ENCODE data around the gene SERP2. TPM values are rescaled to one million over a fixed set of nuclear protein-coding genes. Genes with fewer than 3 reads are reported as not detected.

Gene SERP2
- total RNA-seq, 1 experiment from 2014 or later = 1.8 TPM

GRCh38 chr13:44437356-44438233 is 64.0 kb downstream of the SERP2 start:
- H3K27ac Mint-ChIP-seq = peak overlapping the region in 1 of 3 experiments; percentile 77; a peak in 3 of 7 replicates
- H4K91ac ChIP-seq (ENCODE audit: insufficient read length, low read depth, low read length) = no peak overlapping the region
- no peak overlapping the region for H2BK5ac ChIP-seq (ENCODE audit: insufficient read length, low read length)
- H3K4me1 Mint-ChIP-seq = peaks cover 28 to 34% of the 10 kb centered on the region in 2 experiments
- no peak overlapping the region for H3K27ac ChIP-seq (ENCODE audit: insufficient read length, low read depth, low read length)
- no peak overlapping the region for H2BK20ac ChIP-seq (ENCODE audit: low read depth, low read length, poor library complexity, severe bottlenecking)
- no peaks in the 10 kb centered on the region for H3K9me3 ChIP-seq (ENCODE audit: control insufficient read depth, low read depth, low read length)
- H2BK12ac ChIP-seq (ENCODE audit: insufficient read length, low read depth, low read length) = no peak overlapping the region
- no peak overlapping the region for H3K56ac ChIP-seq (ENCODE audit: insufficient read length, low read depth, low read length)
- no peaks in the 10 kb centered on the region for H4K20me1 ChIP-seq (ENCODE audit: control insufficient read depth, insufficient read depth, insufficient read length)
- no peaks in the 10 kb centered on the region for H3K4me1 ChIP-seq (ENCODE audit: insufficient read depth, low read length)
- peaks cover 6% of the 10 kb centered on the region for H3K79me1 ChIP-seq (ENCODE audit: insufficient read depth, low read depth, low read length, poor library complexity, severe bottlenecking)
- no peak overlapping the region for H3K23ac ChIP-seq (ENCODE audit: insufficient read length, low read depth, low read length)
- peaks cover 7% of the 10 kb centered on the region for H3K23me2 ChIP-seq (ENCODE audit: insufficient read length, low read depth, low read length, poor library complexity, severe bottlenecking)
- no peak overlapping the region for H3K9ac ChIP-seq (ENCODE audit: extremely low read depth, insufficient read length, low read length)
- no peak overlapping the region for H3K4ac ChIP-seq (ENCODE audit: low read depth, low read length)
- no peak overlapping the region for H2AFZ ChIP-seq (ENCODE audit: low read length)
- H4K5ac ChIP-seq (ENCODE audit: insufficient read length, low read depth, low read length) = no peak overlapping the region
- H2BK15ac ChIP-seq (ENCODE audit: low read depth, low read length) = no peak overlapping the region
- peak overlapping the region; percentile 86 to 97 for H3K4me3 Mint-ChIP-seq
- H3K18ac ChIP-seq (ENCODE audit: insufficient read length, low read depth, low read length) = no peak overlapping the region
- no peak overlapping the region for H3K4me2 ChIP-seq (ENCODE audit: insufficient read depth, insufficient read length, low read length)
- H3T11ph ChIP-seq (ENCODE audit: low read length) = no peak overlapping the region
- DNase-seq = no peak
- no peaks in the 10 kb centered on the region for H3K79me2 ChIP-seq (ENCODE audit: insufficient read depth, low read length)
- H3K14ac ChIP-seq (ENCODE audit: insufficient read depth, low read length) = no peak overlapping the region
- TF ChIP-seq CTCF (conservative IDR thresholded peaks at IDR 0.05) = peak; percentile 77
- H3K9me3 Mint-ChIP-seq = no peaks in the 10 kb centered on the region
- peaks cover 26 to 34% (median 27%) of the 10 kb centered on the region in 3 experiments; a peak in 6 of 7 replicates for H3K36me3 Mint-ChIP-seq (ENCODE audit: insufficient read depth in 1 of 3, low read depth in 3 of 3)
- H2BK120ac ChIP-seq (ENCODE audit: low read depth, low read length, poor library complexity, severe bottlenecking) = no peak overlapping the region
- H3K27me3 ChIP-seq (ENCODE audit: insufficient read depth, low read length) = no peaks in the 10 kb centered on the region
- no peaks in the 10 kb centered on the region; the same call in 1 of the 2 replicates for H3K27me3 Mint-ChIP-seq (ENCODE audit: low read depth)
- H2AK5ac ChIP-seq (ENCODE audit: insufficient read length, low read length) = no peak overlapping the region
- WGBS (ENCODE audit: extremely low coverage, insufficient read length, low lambda C conversion rate) = no CpG with 5 or more reads among the region's 5 CpGs
- H4K8ac ChIP-seq (replicated peaks; ENCODE audit: insufficient read length, low read depth, low read length) = no peak overlapping the region
